Coronary artery (tissue), 2 donors: ENCODE results near the gene NT5C1A.

ENCODE experiments used
- DNase-seq: peaks from one replicate; pipeline ENCODE4 v3.0.0-alpha.2; 2017; ENCODE audit warnings: low spot score
- H3K27ac ChIP-seq, 2 donors: fragments of 200-600 bp; sonication (generic); one replicate each; pipeline ENCODE4 v1.5.1; 2016 to 2019
- H3K4me3 ChIP-seq: fragments of 200-600 bp; sonication (generic); 2 replicates; pipeline ENCODE4 v1.5.1; 2016; ENCODE audit warnings: mild to moderate bottlenecking, moderate library complexity
- CTCF ChIP-seq: fragments of 200-600 bp; sonication (generic); IDR thresholded peaks from one replicate; pipeline ENCODE4 v1.5.1; 2019; ENCODE audit warnings: antibody characterized with exemption

Gene NT5C1A

GRCh38 chr1:39668111-39668510, 3.8 kb downstream of the NT5C1A start:
- H3K4me3 ChIP-seq: no peak overlapping the region
- DNase-seq: no peak
- TF ChIP-seq CTCF: no peak
- H3K27ac ChIP-seq: no peak overlapping the region

- no peak for DNase-seq
- TF ChIP-seq CTCF: no peak
- no peak overlapping the region for H3K4me3 ChIP-seq
- no peak overlapping the region for H3K27ac ChIP-seq
Observed at GRCh38 chr1:39666772-39667171, 5.1 kb downstream of the NT5C1A start.

- Histone ChIP-seq H3K4me3 (no peak overlapping the region), H3K27ac (no peak overlapping the region)
- no peak for DNase-seq
- TF ChIP-seq CTCF: no peak
Observed at GRCh38 chr1:39663559-39663958, 8.3 kb downstream of the NT5C1A start.

GRCh38 chr1:39662861-39663260, 9.0 kb downstream of the NT5C1A start:
- Histone ChIP-seq H3K4me3 (no peak overlapping the region), H3K27ac (no peak overlapping the region)
- TF ChIP-seq CTCF: no peak
- no peak for DNase-seq

GRCh38 chr1:39659538-39659937, 12.4 kb downstream of the NT5C1A start:
- Histone ChIP-seq H3K27ac (no peak overlapping the region), H3K4me3 (no peak overlapping the region)
- DNase-seq: no peak
- TF ChIP-seq CTCF: no peak

- TF ChIP-seq CTCF: no peak
- H3K27ac ChIP-seq: no peak overlapping the region
- H3K4me3 ChIP-seq: no peak overlapping the region
- no peak for DNase-seq
Observed at GRCh38 chr1:39659110-39659509, 12.8 kb downstream of the NT5C1A start.

GRCh38 chr1:39657923-39658485, 13.9 kb downstream of the NT5C1A start:
- Histone ChIP-seq H3K4me3 (no peak overlapping the region), H3K27ac (no peak overlapping the region)
- no peak for DNase-seq
- peak; percentile 77 for TF ChIP-seq CTCF
